Neural cell (in vitro differentiated cells): Measurements from ENCODE around the gene KIF16B. TPM values are rescaled to one million over a fixed set of nuclear protein-coding genes. Genes with fewer than 3 reads are reported as not detected.

ENCODE experiments used
- H2AFZ ChIP-seq: fragments of 200-600, 300-800 bp; sonication (generic), shearing (Covaris generic); 2 replicates; pipeline ENCODE4 v1.6.0; 2014; ENCODE audit warnings: low read depth, mild to moderate bottlenecking, antibody characterized with exemption, low read length, moderate library complexity
- H3F3A ChIP-seq: fragments of 200-600 bp; shearing (Covaris generic); 2 replicates; pipeline ENCODE4 v1.6.1; 2016; ENCODE audit warnings: mild to moderate bottlenecking, moderate library complexity, mixed read lengths, antibody characterized with exemption, low read length; ENCODE audit not compliant: insufficient read depth, poor library complexity, severe bottlenecking
- H3K27ac ChIP-seq: fragments of 200-600, 300-800 bp; sonication (generic), shearing (Covaris generic); 2 replicates; pipeline ENCODE4 v1.5.1; 2014; ENCODE audit warnings: mild to moderate bottlenecking, low read length, moderate library complexity
- H3K27me3 ChIP-seq: fragments of 300-800, 200-600 bp; sonication (generic), shearing (Covaris generic); 2 replicates; pipeline ENCODE4 v1.6.0; 2014; ENCODE audit warnings: mild to moderate bottlenecking, low read depth, low read length, moderate library complexity; ENCODE audit not compliant: insufficient read depth
- H3K36me3 ChIP-seq: fragments of 300-800, 200-600 bp; sonication (generic), shearing (Covaris generic); 2 replicates; pipeline ENCODE4 v1.5.1; 2014; ENCODE audit warnings: mild to moderate bottlenecking, antibody characterized with exemption, low read length, moderate library complexity; ENCODE audit not compliant: insufficient read depth
- H3K4me2 ChIP-seq: fragments of 300-800, 200-600 bp; sonication (generic), shearing (Covaris generic); 2 replicates; pipeline ENCODE4 v1.6.0; 2014; ENCODE audit warnings: mild to moderate bottlenecking, low read length
- H3K4me3 ChIP-seq: fragments of 300-800, 200-600 bp; sonication (generic), shearing (Covaris generic); 2 replicates; pipeline ENCODE4 v1.5.1; 2014; ENCODE audit warnings: mild to moderate bottlenecking, low read length, moderate library complexity
- H3K79me2 ChIP-seq: fragments of 200-600 bp; shearing (Covaris generic); replicated peaks from 2 replicates; pipeline ENCODE4 v1.6.0; 2014; ENCODE audit warnings: mild to moderate bottlenecking, low read length, moderate library complexity; ENCODE audit not compliant: insufficient read depth
- H3K9ac ChIP-seq: fragments of 300-800, 200-600 bp; sonication (generic), shearing (Covaris generic); 2 replicates; pipeline ENCODE4 v1.6.1; 2016; ENCODE audit warnings: mild to moderate bottlenecking, low read length, mixed read lengths
- H3K9me2 ChIP-seq: fragments of 200-600 bp; shearing (Covaris generic); 2 replicates; pipeline ENCODE4 v1.6.1; 2016; ENCODE audit warnings: mild to moderate bottlenecking, low read length, mixed read lengths; ENCODE audit not compliant: insufficient read depth
- H3K9me3 ChIP-seq: fragments of 200-600, 300-800 bp; sonication (generic), shearing (Covaris generic); 2 replicates; pipeline ENCODE4 v1.6.1; 2016; ENCODE audit warnings: mild to moderate bottlenecking, mixed run types, low read length, moderate library complexity, mixed read lengths
- H4K20me1 ChIP-seq: fragments of 200-600 bp; shearing (Covaris generic); 2 replicates; pipeline ENCODE4 v1.6.1; 2016; ENCODE audit warnings: mild to moderate bottlenecking, mixed run types; ENCODE audit not compliant: insufficient read depth
- CTCF ChIP-seq: fragments of 450-650 bp; IDR thresholded peaks from 2 replicates; pipeline ENCODE4 v1.5.1; 2014; ENCODE audit warnings: antibody characterized with exemption, mild to moderate bottlenecking, moderate library complexity; ENCODE audit not compliant: poor library complexity, severe bottlenecking
- EP300 ChIP-seq: fragments of 450-650 bp; conservative IDR thresholded peaks from 2 replicates; pipeline ENCODE4 v1.6.1; 2014; ENCODE audit warnings: antibody characterized with exemption, mild to moderate bottlenecking, moderate library complexity; ENCODE audit not compliant: poor library complexity, severe bottlenecking
- EZH2 ChIP-seq: fragments of 200-600, 300-800 bp; shearing (Covaris generic), sonication (generic); IDR thresholded peaks from 2 replicates; pipeline ENCODE4 v1.6.1; 2014; ENCODE audit warnings: antibody characterized with exemption, low read length, borderline replicate concordance, mild to moderate bottlenecking; ENCODE audit not compliant: insufficient read depth, poor library complexity, severe bottlenecking
- MXI1 ChIP-seq: fragments of 450-650 bp; conservative IDR thresholded peaks from 2 replicates; pipeline ENCODE4 v1.6.1; 2014; ENCODE audit warnings: antibody characterized with exemption, mild to moderate bottlenecking; ENCODE audit not compliant: poor library complexity, severe bottlenecking
- POLR2AphosphoS5 ChIP-seq: IDR thresholded peaks from 2 replicates; pipeline ENCODE4 v1.6.1; 2012
- RAD21 ChIP-seq: fragments of 450-650 bp; conservative IDR thresholded peaks from 2 replicates; pipeline ENCODE4 v1.6.1; 2014; ENCODE audit warnings: antibody characterized with exemption, mild to moderate bottlenecking, moderate library complexity
- SMC3 ChIP-seq: fragments of 450-650 bp; conservative IDR thresholded peaks from 2 replicates; pipeline ENCODE4 v1.6.1; 2014; ENCODE audit warnings: antibody characterized with exemption, mild to moderate bottlenecking, moderate library complexity; ENCODE audit not compliant: poor library complexity
- TAF1 ChIP-seq: IDR thresholded peaks from 2 replicates; pipeline ENCODE4 v1.6.1; 2012; ENCODE audit warnings: low read depth
- polyA plus RNA-seq: library from polyadenylated mRNA; depleted of rRNA; stranded (reverse); fragments of >200 nt; gene quantifications from 2 replicates; pipeline ENCODE4 v1.2.3, GENCODE V29; 2014
- TF ChIP-seq, protein P1 (sequence below): IDR thresholded peaks from 2 replicates; pipeline ENCODE4 v1.6.1; 2012; ENCODE audit warnings: borderline replicate concordance

Gene KIF16B
- polyA plus RNA-seq, 1 donor from 2014 or later = 3.8 TPM

- H4K20me1 ChIP-seq = no peaks in the 10 kb centered on the region
- no peak overlapping the region for H3K27ac ChIP-seq
- H3K4me3 ChIP-seq = no peak overlapping the region
- no peak overlapping the region for H3K9ac ChIP-seq
- no peaks in the 10 kb centered on the region for H3K9me2 ChIP-seq
- no peak overlapping the region for H3K4me2 ChIP-seq
- H3K9me3 ChIP-seq = no peaks in the 10 kb centered on the region
- TF ChIP-seq EP300 (no peak), EZH2 (no peak), RAD21 (no peak), SMC3 (no peak)
- TF ChIP-seq, protein P1, sequence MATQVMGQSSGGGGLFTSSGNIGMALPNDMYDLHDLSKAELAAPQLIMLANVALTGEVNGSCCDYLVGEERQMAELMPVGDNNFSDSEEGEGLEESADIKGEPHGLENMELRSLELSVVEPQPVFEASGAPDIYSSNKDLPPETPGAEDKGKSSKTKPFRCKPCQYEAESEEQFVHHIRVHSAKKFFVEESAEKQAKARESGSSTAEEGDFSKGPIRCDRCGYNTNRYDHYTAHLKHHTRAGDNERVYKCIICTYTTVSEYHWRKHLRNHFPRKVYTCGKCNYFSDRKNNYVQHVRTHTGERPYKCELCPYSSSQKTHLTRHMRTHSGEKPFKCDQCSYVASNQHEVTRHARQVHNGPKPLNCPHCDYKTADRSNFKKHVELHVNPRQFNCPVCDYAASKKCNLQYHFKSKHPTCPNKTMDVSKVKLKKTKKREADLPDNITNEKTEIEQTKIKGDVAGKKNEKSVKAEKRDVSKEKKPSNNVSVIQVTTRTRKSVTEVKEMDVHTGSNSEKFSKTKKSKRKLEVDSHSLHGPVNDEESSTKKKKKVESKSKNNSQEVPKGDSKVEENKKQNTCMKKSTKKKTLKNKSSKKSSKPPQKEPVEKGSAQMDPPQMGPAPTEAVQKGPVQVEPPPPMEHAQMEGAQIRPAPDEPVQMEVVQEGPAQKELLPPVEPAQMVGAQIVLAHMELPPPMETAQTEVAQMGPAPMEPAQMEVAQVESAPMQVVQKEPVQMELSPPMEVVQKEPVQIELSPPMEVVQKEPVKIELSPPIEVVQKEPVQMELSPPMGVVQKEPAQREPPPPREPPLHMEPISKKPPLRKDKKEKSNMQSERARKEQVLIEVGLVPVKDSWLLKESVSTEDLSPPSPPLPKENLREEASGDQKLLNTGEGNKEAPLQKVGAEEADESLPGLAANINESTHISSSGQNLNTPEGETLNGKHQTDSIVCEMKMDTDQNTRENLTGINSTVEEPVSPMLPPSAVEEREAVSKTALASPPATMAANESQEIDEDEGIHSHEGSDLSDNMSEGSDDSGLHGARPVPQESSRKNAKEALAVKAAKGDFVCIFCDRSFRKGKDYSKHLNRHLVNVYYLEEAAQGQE = no peak
- H3F3A ChIP-seq = no peaks in the 10 kb centered on the region
- no peaks in the 10 kb centered on the region for H3K79me2 ChIP-seq
- no peak overlapping the region for H2AFZ ChIP-seq
- H3K36me3 ChIP-seq = no peaks in the 10 kb centered on the region
- H3K27me3 ChIP-seq = no peaks in the 10 kb centered on the region
Observed at GRCh38 chr20:16475225-16475624, 98.0 kb downstream of the KIF16B start.

DNA sequence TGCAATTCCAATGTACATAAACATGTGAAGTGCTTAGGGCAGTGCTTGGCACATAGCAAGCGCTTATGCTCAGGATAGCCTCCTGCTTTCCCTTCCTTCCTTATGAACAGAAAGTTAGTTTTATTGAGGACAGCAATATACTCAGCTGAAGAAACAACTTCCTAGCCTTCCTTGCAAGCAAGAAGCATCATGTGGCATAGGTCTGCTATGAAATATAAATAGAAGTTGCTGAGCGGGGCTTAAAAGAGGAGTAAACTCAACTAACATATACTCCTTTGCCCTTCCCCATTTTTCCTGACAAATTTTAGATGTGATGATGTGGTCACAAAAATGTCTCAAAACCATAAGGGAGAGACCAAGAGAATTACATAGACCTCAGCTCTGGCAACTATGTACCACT is 98.9 kb downstream of the KIF16B start:
- Histone ChIP-seq H3K4me2 (no peak overlapping the region), H3K9me2 (no peaks in the 10 kb centered on the region), H3K27ac (no peak overlapping the region), H2AFZ (no peak overlapping the region), H3F3A (no peaks in the 10 kb centered on the region), H3K9me3 (no peaks in the 10 kb centered on the region), H3K79me2 (no peaks in the 10 kb centered on the region), H4K20me1 (no peaks in the 10 kb centered on the region), H3K4me3 (no peak overlapping the region), H3K9ac (no peak overlapping the region), H3K36me3 (no peaks in the 10 kb centered on the region), H3K27me3 (no peaks in the 10 kb centered on the region)
- no peak for TF ChIP-seq SMC3
- no peak for TF ChIP-seq EP300
- no peak for TF ChIP-seq EZH2
- no peak for TF ChIP-seq TAF1
- TF ChIP-seq RAD21 = no peak
- TF ChIP-seq, protein P1 = no peak
- no peak for TF ChIP-seq POLR2AphosphoS5
- TF ChIP-seq CTCF = no peak
- TF ChIP-seq MXI1 = no peak
